H9 (cell line): ENCODE measurements around the gene EFNB1. TPM values are rescaled to one million over a fixed set of nuclear protein-coding genes. Genes with fewer than 3 reads are reported as not detected.

Experiments used
- DNase-seq: peaks from one replicate; pipeline ENCODE4 v3.0.0-alpha.2; 2017
- H2AFZ ChIP-seq: one replicate; pipeline ENCODE4 v1.6.1; 2013; ENCODE audit warnings: mild to moderate bottlenecking, low read length, control low read depth, moderate library complexity
- H2AK5ac ChIP-seq: 2 replicates; pipeline ENCODE4 v1.6.1; 2013; ENCODE audit warnings: low read length, control low read depth, mixed read lengths; ENCODE audit not compliant: insufficient read length
- H2BK120ac ChIP-seq: one replicate; pipeline ENCODE4 v1.6.1; 2013; ENCODE audit warnings: low read depth, mild to moderate bottlenecking, low read length, control low read depth, inconsistent platforms; ENCODE audit not compliant: poor library complexity, severe bottlenecking
- H2BK12ac ChIP-seq: 2 replicates; pipeline ENCODE4 v1.6.1; 2013; ENCODE audit warnings: low read length, control low read depth, mixed read lengths, low read depth; ENCODE audit not compliant: insufficient read length
- H2BK15ac ChIP-seq: 2 replicates; pipeline ENCODE4 v1.6.1; 2013; ENCODE audit warnings: low read depth, low read length, control low read depth
- H2BK20ac ChIP-seq: one replicate; pipeline ENCODE4 v1.6.1; 2013; ENCODE audit warnings: low read depth, mild to moderate bottlenecking, low read length, control low read depth, inconsistent platforms; ENCODE audit not compliant: poor library complexity, severe bottlenecking
- H2BK5ac ChIP-seq: 2 replicates; pipeline ENCODE4 v1.6.1; 2013; ENCODE audit warnings: low read length, control low read depth, mixed read lengths; ENCODE audit not compliant: insufficient read length
- H3K14ac ChIP-seq: 2 replicates; pipeline ENCODE4 v1.6.1; 2013; ENCODE audit warnings: low read length, control low read depth; ENCODE audit not compliant: insufficient read depth
- H3K18ac ChIP-seq: 2 replicates; pipeline ENCODE4 v1.6.1; 2013; ENCODE audit warnings: low read depth, mild to moderate bottlenecking, mixed read lengths, low read length, control low read depth; ENCODE audit not compliant: insufficient read length
- H3K23ac ChIP-seq: 2 replicates; pipeline ENCODE4 v1.6.1; 2013; ENCODE audit warnings: low read length, control low read depth, mixed read lengths, low read depth; ENCODE audit not compliant: insufficient read length
- H3K23me2 ChIP-seq: 2 replicates; pipeline ENCODE4 v1.6.1; 2013; ENCODE audit warnings: low read depth, mild to moderate bottlenecking, mixed read lengths, low read length, control low read depth; ENCODE audit not compliant: insufficient read length, poor library complexity, severe bottlenecking
- H3K27ac ChIP-seq: 2 replicates; pipeline ENCODE4 v1.5.1; 2013; ENCODE audit warnings: low read length, control low read depth, mixed read lengths, low read depth; ENCODE audit not compliant: insufficient read length
- H3K27me3 ChIP-seq: 2 replicates; pipeline ENCODE4 v1.6.1; 2013; ENCODE audit warnings: low read length, control low read depth, inconsistent platforms; ENCODE audit not compliant: insufficient read depth
- H3K4ac ChIP-seq: 2 replicates; pipeline ENCODE4 v1.6.1; 2013; ENCODE audit warnings: low read depth, mild to moderate bottlenecking, control low read depth, inconsistent platforms, low read length, moderate library complexity
- H3K4me1 ChIP-seq: 2 replicates; pipeline ENCODE4 v1.6.1; 2013; ENCODE audit warnings: low read length, control low read depth, inconsistent platforms; ENCODE audit not compliant: insufficient read depth
- H3K4me2 ChIP-seq: 2 replicates; pipeline ENCODE4 v1.6.1; 2013; ENCODE audit warnings: low read length, control low read depth, mixed read lengths; ENCODE audit not compliant: insufficient read length, insufficient read depth
- H3K56ac ChIP-seq: 2 replicates; pipeline ENCODE4 v1.6.1; 2013; ENCODE audit warnings: low read depth, mild to moderate bottlenecking, mixed read lengths, low read length, control low read depth; ENCODE audit not compliant: insufficient read length
- H3K79me1 ChIP-seq: 2 replicates; pipeline ENCODE4 v1.6.1; 2013; ENCODE audit warnings: low read depth, mild to moderate bottlenecking, moderate library complexity, low read length, control low read depth, inconsistent platforms; ENCODE audit not compliant: insufficient read depth, poor library complexity, severe bottlenecking
- H3K79me2 ChIP-seq: 2 replicates; pipeline ENCODE4 v1.6.1; 2013; ENCODE audit warnings: low read length, control low read depth, inconsistent platforms; ENCODE audit not compliant: insufficient read depth
- H3K9ac ChIP-seq: 2 replicates; pipeline ENCODE4 v1.6.1; 2013; ENCODE audit warnings: low read length, control low read depth, mixed read lengths; ENCODE audit not compliant: insufficient read length; ENCODE audit errors: extremely low read depth
- H3K9me3 ChIP-seq: one replicate; pipeline ENCODE4 v1.6.1; 2013; ENCODE audit warnings: low read depth, low read length, inconsistent platforms; ENCODE audit not compliant: control insufficient read depth
- H3T11ph ChIP-seq: one replicate; pipeline ENCODE4 v1.6.1; 2013; ENCODE audit warnings: mild to moderate bottlenecking, low read length, control low read depth, inconsistent platforms
- H4K20me1 ChIP-seq: one replicate; pipeline ENCODE4 v1.6.1; 2013; ENCODE audit not compliant: control insufficient read depth, insufficient read length, insufficient read depth
- H4K5ac ChIP-seq: 2 replicates; pipeline ENCODE4 v1.6.1; 2013; ENCODE audit warnings: low read depth, mild to moderate bottlenecking, mixed read lengths, low read length, control low read depth; ENCODE audit not compliant: insufficient read length
- H4K8ac ChIP-seq: replicated peaks from 2 replicates; pipeline ENCODE4 v1.6.1; 2013; ENCODE audit warnings: low read length, control low read depth, mixed read lengths, low read depth; ENCODE audit not compliant: insufficient read length
- H4K91ac ChIP-seq: 2 replicates; pipeline ENCODE4 v1.6.1; 2013; ENCODE audit warnings: low read depth, mild to moderate bottlenecking, moderate library complexity, mixed read lengths, low read length, control low read depth; ENCODE audit not compliant: insufficient read length
- H3K27ac Mint-ChIP-seq, 3 experiments: 2 replicates in 2 of 3; 3 replicates in 1 of 3; pipeline ENCODE4 v1.8.0; 2020 to 2021; ENCODE audit warnings: mixed read lengths in 3 of 3, mild to moderate bottlenecking in 1 of 3, moderate library complexity in 1 of 3
- H3K27me3 Mint-ChIP-seq: 2 replicates; pipeline ENCODE4 v1.8.0; 2021; ENCODE audit warnings: low read depth, mild to moderate bottlenecking, moderate library complexity, mixed read lengths
- H3K36me3 Mint-ChIP-seq, 3 experiments: 2 replicates in 2 of 3; 3 replicates in 1 of 3; pipeline ENCODE4 v1.8.0; 2020 to 2021; ENCODE audit warnings: low read depth in 3 of 3, mixed read lengths in 3 of 3; ENCODE audit not compliant: insufficient read depth in 1 of 3
- H3K4me1 Mint-ChIP-seq, 2 experiments: 2 replicates each; pipeline ENCODE4 v1.8.0; 2020; ENCODE audit warnings: mixed read lengths in 2 of 2
- H3K4me3 Mint-ChIP-seq, 2 experiments: 2 replicates in 1 of 2; 3 replicates in 1 of 2; pipeline ENCODE4 v1.8.0; 2020 to 2021; ENCODE audit warnings: mild to moderate bottlenecking in 2 of 2, mixed read lengths in 2 of 2, moderate library complexity in 1 of 2
- H3K9me3 Mint-ChIP-seq, 2 experiments: 2 replicates in 1 of 2; 3 replicates in 1 of 2; pipeline ENCODE4 v1.8.0; 2020; ENCODE audit warnings: mild to moderate bottlenecking in 2 of 2, mixed read lengths in 2 of 2, moderate library complexity in 1 of 2
- CTCF ChIP-seq: fragments of 200-600 bp; sonication (generic); conservative IDR thresholded peaks from 3 replicates; pipeline ENCODE4 v1.8.0; 2021; ENCODE audit warnings: antibody characterized with exemption, mild to moderate bottlenecking
- WGBS: extraction: QIAGEN DNeasy Blood & Tissue Kit; methylation state at CpG from one replicate; pipeline ENCODE4 v1.1.7; 2013; ENCODE audit warnings: missing lambda C conversion rate, low lambda C conversion rate, mixed read lengths; ENCODE audit not compliant: insufficient read length; ENCODE audit errors: extremely low coverage; 5-methylcytosine and 5-hydroxymethylcytosine counted together
- total RNA-seq: library from RNA; stranded (reverse); gene quantifications from 2 replicates; pipeline ENCODE4 v1.2.1, GENCODE V29; 2021

Gene EFNB1
- total RNA-seq, 1 experiment from 2014 or later = 3.1 TPM

- Histone ChIP-seq H3K56ac (no peak overlapping the region), H3K4me2 (no peak overlapping the region), H2BK120ac (no peak overlapping the region), H3K14ac (no peak overlapping the region), H3T11ph (no peak overlapping the region), H3K18ac (no peak overlapping the region), H2BK20ac (no peak overlapping the region), H4K5ac (no peak overlapping the region), H4K8ac (no peak overlapping the region), H3K4me1 (no peaks in the 10 kb centered on the region), H3K79me1 (no peaks in the 10 kb centered on the region), H3K79me2 (no peaks in the 10 kb centered on the region), H3K27me3 (peaks cover 54% of the 10 kb centered on the region), H3K9ac (no peak overlapping the region), H4K20me1 (no peaks in the 10 kb centered on the region), H3K27ac (no peak overlapping the region), H3K9me3 (no peaks in the 10 kb centered on the region), H2AK5ac (no peak overlapping the region), H2BK5ac (no peak overlapping the region), H2BK15ac (no peak overlapping the region), H3K23ac (no peak overlapping the region), H2BK12ac (no peak overlapping the region), H3K4ac (no peak overlapping the region), H2AFZ (no peak overlapping the region), H3K23me2 (no peaks in the 10 kb centered on the region), H4K91ac (no peak overlapping the region)
- no peak for DNase-seq
- Mint-ChIP-seq H3K27me3 (peaks cover 91% of the 10 kb centered on the region), H3K36me3 (peaks cover 4 to 12% (median 10%) of the 10 kb centered on the region in 3 experiments; a peak in 6 of 7 replicates), H3K4me3 (no peak overlapping the region), H3K27ac (no peak overlapping the region), H3K9me3 (peaks cover 57 to 70% of the 10 kb centered on the region in 2 experiments), H3K4me1 (peaks cover 10 to 35% of the 10 kb centered on the region in 2 experiments)
- WGBS = no CpG with 5 or more reads among the region's 3 CpGs
- no peak for TF ChIP-seq CTCF
Measured at GRCh38 chrX:68835104-68835442, 6.3 kb downstream of the EFNB1 start.
